ENCODE results near the gene CLDN22. TPM values are rescaled to one million over a fixed set of nuclear protein-coding genes. Genes with fewer than 3 reads are reported as not detected.

The CLDN22 gene
- total and polyA plus RNA-seq, 2 of the 8 experiments (the other 6 are each of a cell fraction or from before 2014, with no cell fraction given): not detected

DNA sequence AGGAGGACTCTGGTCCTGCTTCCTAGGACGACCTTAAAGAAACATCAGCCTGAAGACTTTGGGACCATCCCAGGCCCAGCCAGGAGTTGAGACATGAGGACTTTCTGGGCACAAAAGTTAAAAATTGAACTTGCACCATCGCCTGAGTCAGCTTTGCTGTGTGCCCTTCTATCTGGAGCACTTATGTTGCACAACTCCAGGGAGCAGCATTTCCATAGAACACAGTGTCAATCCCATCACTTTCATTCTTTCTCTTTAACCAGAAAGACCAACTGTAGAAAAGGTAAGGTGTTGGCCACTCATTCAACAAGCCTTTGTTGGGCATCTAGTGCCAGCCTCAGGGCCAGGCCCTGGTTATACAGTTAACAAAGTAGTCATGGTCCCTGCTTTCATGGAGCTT lies 10.8 kb upstream of the CLDN22 start (continued):
- TF ChIP-seq, protein P1, sequence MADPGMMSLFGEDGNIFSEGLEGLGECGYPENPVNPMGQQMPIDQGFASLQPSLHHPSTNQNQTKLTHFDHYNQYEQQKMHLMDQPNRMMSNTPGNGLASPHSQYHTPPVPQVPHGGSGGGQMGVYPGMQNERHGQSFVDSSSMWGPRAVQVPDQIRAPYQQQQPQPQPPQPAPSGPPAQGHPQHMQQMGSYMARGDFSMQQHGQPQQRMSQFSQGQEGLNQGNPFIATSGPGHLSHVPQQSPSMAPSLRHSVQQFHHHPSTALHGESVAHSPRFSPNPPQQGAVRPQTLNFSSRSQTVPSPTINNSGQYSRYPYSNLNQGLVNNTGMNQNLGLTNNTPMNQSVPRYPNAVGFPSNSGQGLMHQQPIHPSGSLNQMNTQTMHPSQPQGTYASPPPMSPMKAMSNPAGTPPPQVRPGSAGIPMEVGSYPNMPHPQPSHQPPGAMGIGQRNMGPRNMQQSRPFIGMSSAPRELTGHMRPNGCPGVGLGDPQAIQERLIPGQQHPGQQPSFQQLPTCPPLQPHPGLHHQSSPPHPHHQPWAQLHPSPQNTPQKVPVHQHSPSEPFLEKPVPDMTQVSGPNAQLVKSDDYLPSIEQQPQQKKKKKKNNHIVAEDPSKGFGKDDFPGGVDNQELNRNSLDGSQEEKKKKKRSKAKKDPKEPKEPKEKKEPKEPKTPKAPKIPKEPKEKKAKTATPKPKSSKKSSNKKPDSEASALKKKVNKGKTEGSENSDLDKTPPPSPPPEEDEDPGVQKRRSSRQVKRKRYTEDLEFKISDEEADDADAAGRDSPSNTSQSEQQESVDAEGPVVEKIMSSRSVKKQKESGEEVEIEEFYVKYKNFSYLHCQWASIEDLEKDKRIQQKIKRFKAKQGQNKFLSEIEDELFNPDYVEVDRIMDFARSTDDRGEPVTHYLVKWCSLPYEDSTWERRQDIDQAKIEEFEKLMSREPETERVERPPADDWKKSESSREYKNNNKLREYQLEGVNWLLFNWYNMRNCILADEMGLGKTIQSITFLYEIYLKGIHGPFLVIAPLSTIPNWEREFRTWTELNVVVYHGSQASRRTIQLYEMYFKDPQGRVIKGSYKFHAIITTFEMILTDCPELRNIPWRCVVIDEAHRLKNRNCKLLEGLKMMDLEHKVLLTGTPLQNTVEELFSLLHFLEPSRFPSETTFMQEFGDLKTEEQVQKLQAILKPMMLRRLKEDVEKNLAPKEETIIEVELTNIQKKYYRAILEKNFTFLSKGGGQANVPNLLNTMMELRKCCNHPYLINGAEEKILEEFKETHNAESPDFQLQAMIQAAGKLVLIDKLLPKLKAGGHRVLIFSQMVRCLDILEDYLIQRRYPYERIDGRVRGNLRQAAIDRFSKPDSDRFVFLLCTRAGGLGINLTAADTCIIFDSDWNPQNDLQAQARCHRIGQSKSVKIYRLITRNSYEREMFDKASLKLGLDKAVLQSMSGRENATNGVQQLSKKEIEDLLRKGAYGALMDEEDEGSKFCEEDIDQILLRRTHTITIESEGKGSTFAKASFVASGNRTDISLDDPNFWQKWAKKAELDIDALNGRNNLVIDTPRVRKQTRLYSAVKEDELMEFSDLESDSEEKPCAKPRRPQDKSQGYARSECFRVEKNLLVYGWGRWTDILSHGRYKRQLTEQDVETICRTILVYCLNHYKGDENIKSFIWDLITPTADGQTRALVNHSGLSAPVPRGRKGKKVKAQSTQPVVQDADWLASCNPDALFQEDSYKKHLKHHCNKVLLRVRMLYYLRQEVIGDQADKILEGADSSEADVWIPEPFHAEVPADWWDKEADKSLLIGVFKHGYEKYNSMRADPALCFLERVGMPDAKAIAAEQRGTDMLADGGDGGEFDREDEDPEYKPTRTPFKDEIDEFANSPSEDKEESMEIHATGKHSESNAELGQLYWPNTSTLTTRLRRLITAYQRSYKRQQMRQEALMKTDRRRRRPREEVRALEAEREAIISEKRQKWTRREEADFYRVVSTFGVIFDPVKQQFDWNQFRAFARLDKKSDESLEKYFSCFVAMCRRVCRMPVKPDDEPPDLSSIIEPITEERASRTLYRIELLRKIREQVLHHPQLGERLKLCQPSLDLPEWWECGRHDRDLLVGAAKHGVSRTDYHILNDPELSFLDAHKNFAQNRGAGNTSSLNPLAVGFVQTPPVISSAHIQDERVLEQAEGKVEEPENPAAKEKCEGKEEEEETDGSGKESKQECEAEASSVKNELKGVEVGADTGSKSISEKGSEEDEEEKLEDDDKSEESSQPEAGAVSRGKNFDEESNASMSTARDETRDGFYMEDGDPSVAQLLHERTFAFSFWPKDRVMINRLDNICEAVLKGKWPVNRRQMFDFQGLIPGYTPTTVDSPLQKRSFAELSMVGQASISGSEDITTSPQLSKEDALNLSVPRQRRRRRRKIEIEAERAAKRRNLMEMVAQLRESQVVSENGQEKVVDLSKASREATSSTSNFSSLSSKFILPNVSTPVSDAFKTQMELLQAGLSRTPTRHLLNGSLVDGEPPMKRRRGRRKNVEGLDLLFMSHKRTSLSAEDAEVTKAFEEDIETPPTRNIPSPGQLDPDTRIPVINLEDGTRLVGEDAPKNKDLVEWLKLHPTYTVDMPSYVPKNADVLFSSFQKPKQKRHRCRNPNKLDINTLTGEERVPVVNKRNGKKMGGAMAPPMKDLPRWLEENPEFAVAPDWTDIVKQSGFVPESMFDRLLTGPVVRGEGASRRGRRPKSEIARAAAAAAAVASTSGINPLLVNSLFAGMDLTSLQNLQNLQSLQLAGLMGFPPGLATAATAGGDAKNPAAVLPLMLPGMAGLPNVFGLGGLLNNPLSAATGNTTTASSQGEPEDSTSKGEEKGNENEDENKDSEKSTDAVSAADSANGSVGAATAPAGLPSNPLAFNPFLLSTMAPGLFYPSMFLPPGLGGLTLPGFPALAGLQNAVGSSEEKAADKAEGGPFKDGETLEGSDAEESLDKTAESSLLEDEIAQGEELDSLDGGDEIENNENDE (IDR thresholded peaks at IDR 0.05; ENCODE audit: insufficient replicate concordance, low read length): no peak
- TF ChIP-seq GABPA (IDR thresholded peaks at IDR 0.05; ENCODE audit: borderline replicate concordance, insufficient read depth, low read length) (no peak), JUND (IDR thresholded peaks at IDR 0.05; ENCODE audit: low read length) (no peak)

Data from H1 (cell line).